Fibroblast of the conjunctiva (primary cell): Measurements from ENCODE around the gene IP6K1.
"Not testable (repeated sequence)": the region's sequence is repeated elsewhere in the genome, so short reads cannot be mapped to it uniquely, and the experiment has no call there.

ENCODE experiments used
- DNase-seq: peaks from one replicate; pipeline ENCODE4 v3.0.0-alpha.2; 2010; ENCODE audit warnings: low read depth

IP6K1 gene

DNA sequence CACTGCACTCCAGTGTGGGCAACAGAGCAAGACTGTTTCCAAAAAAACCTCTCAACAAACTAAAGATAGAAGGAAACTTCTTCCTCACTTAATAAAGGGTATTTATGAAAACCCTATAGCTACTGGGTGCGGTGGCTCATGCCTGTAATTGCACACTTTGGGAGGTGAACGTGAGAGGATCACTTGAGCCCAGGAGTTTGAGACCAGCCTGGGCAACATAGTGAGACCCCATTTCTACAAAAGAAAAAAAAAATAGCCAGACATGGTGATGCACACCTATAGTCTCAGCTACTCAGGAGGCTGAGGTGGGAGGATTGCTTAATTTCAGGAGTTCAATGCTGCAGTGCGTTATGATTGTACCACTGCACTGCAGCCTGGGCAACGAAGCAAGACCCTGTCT is 22.4 kb downstream of the IP6K1 start:
- no peak for DNase-seq

DNA sequence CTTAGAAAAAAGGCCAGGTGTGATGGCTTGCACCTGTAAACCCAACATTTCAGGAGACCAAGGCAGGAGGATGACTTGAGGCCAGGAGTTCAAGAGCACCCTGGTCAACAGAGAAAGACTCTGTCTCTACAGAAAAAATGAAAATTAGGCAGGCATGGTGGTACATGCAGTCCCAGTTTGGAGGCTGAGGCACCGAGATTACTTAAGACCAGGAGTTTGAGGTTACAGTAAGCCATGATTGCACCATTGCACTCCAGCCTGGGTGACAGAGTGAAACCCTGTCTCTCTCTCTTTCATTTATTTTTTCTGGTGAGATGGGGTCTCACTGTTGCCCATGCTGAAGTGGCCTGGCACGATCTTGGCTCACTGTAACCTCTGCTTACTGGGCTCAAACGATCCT is 24.7 kb downstream of the IP6K1 start:
- no peak for DNase-seq

DNA sequence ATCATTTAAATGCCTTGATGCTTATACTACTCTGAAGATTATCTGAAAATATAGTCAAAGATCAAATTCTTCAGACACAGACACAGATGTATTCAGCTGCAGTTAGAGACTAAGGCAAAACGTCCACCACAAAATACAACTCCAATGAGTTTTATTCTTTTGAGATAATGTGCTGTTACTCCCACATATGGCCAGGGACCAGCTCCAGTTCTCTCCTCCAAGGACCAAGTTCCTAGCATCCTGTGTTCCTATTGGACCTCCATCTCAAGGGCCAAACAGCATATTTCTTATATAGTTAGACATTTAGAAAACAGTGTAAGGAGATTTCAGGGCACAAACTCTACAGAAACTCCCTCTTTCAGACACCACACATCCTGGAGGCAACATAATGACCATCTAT is 27.1 kb downstream of the IP6K1 start:
- no peak for DNase-seq

DNA sequence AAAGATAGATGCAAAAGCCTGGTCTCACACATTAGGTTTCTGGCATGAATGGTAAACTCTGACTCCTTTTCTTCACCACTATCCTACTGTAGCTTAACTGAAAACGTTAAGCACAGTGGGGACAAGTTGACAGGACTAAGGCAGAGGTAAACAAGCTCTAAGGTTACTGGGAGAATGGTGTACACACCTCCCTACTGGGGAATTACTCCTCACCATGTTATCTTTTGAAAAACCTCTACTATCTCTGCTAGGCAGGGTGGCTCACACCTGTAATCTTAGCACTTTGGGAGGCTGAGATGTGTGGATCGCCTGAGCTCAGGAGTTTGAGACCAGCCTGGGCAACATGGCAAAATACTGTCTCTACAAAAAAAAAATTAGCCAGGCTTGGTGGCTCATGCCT is 29.1 kb downstream of the IP6K1 start:
- no peak for DNase-seq

DNA sequence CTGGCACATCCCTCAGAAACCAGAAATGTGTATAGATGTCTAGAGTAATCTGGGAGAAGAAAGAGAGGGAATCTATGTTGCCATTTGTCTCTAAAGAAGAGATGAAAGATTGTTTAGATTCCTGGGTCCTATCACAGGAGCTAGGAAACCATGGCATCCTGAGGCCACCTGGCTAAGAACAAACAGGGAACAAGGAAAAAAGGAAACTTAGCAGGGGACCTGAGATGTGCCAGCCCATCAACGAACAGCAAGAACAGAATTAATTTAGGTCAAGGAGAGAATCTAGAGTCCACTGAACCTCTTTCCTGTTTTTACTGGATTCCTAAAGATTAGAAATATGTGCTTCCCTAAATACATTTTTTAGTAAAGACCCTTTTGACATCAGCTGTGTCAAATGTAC is 30.3 kb downstream of the IP6K1 start:
- no peak for DNase-seq

- no peak for DNase-seq
Observed at GRCh38 chr3:49754536-49754935, 31.8 kb downstream of the IP6K1 start.

GRCh38 chr3:49751501-49751900 is 34.8 kb downstream of the IP6K1 start:
- DNase-seq = no peak

- DNase-seq = no peak
Observed at GRCh38 chr3:49750056-49750455, 36.3 kb downstream of the IP6K1 start.

DNA sequence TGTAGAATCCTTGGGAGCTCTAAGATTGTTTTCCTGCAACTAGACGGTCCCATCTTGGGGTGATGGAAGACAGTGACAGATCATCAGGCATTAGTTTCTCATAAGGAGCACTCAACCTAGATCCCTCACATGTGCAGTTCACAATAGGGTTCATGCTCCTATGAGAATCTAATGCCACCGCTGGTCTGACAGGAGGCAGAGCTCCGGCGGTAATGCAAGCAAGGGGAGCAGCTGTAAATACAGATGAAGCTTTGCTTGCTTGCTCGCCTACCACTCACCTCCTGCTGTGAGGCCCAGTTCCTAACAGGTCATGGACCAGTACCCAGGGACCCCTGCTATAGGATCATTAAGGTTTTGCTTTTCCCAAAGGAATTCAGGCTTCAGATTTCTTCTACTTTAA is 37.5 kb downstream of the IP6K1 start:
- not testable (repeated sequence) for DNase-seq

DNA sequence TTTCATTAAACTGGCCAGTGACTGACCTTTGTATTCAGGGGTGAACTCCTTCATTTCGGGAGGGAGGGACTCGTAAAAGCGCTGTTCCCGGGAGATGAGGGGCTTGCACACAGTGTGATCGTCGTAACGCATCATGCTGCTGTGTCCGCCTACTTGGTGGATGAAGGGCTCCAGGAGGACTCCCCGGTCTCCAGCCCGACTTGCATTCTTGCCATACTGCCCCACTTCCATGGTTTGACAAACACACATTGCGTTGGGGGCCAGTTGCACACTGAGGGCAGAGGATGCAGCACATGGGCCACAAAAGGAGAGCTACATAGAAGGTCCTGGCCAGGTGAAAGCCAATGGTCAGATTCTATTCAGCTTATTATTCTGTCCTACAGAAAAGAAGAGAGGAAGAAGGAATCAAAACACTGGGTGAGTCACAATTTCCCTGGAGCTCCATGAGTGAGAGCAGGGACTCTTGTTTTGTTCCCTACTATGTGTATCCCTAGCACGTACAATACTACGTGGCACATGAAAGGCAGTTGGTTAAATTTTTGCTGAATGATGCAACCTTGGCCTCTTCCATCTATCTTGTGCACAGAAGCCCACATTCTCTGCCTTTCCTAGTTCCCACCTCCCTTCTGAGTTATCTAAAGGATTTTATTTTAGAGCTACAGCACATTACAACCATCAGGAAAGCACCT is 38.4 kb downstream of the IP6K1 start:
- DNase-seq = no peak

- no peak for DNase-seq
Observed at GRCh38 chr3:49745986-49746385, 40.4 kb downstream of the IP6K1 start.

- DNase-seq = no peak
Observed at GRCh38 chr3:49740427-49740826, 45.9 kb downstream of the IP6K1 start.

GRCh38 chr3:49738067-49738713 is 48.2 kb downstream of the IP6K1 start:
- DNase-seq = no peak

DNA sequence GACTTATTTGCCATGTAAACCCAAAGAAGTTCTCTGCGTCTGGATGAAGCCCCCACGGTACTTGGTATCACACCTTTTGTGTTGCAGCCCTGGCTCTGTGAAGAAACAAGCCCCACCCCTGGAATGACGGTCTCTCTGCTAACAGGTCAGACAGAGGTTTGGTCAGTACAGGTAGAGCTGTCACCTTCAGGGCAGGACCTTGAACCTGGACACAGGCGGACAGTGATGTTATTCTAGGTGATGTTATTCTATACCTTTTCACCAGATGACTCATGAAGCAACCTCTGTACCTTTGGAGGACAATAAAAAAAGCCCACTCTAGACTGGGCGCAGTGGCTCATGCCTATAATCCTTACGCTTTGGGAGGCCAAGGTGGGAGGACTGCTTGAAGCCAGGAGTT is 51.6 kb downstream of the IP6K1 start:
- no peak for DNase-seq

- DNase-seq = no peak
Observed at GRCh38 chr3:49733551-49733950, 52.8 kb downstream of the IP6K1 start.

GRCh38 chr3:49732597-49732996 is 53.7 kb downstream of the IP6K1 start:
- DNase-seq = no peak

GRCh38 chr3:49729966-49730609 is 56.3 kb downstream of the IP6K1 start:
- no peak for DNase-seq

DNA sequence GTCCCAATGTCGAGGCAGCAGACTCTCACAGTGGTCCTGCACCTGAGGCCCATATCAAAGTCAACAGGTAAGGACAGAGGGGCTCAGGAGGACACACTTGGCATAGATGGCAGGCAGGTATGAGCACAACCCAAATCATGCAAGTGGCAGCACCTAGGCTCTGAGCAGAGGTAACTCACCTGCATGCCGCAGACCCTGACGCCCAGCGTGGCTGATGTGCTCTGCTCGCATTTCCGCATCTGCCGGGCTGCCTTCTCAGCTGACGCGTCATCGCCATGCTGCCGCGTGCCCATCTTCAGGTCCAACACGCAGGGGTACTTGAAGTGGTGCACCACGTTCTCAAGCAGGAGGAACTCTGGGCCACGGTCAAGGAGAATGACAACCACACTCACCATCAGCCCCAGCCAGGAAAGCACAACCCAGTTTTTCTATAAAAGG is 58.4 kb downstream of the IP6K1 start:
- DNase-seq = no peak

- no peak for DNase-seq
Observed at GRCh38 chr3:49727154-49727923, 59.0 kb downstream of the IP6K1 start.

DNA sequence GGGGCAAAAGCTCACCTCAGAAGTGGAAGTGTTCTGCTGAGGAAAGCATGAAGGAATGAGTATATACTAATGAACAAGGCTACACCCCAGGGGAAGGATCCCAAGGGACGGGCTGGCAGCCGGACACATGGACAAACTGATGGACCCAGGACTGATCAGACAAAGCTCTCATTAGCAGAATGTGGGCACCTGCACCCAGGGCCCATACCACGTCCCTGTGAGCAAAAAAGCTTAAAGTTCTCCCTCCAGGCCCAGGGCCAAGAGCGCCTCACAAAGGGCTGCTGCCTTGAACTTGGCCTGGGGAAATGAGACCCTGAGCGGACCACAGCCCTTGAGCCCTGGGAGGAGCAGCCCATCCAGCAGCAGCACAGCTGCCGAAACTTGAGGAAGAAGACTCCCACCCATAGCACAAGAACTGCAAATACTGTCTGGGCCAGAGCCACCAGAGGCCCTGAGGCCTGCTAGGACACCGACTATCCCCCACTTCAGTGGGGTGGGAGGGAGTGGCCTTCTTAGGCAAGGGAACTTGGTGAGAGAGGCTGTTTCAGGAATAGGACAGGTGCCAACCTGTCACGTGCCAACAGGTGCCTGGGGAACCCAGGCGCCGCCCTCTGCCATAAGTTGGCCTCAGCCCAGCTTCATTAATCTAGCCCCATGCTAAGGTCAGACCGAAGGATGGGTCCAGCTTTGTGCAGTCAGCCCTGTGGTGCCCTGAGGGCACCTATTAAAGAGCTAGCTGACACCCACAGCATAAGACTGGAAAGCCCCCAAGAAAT is 60.2 kb downstream of the IP6K1 start:
- DNase-seq = no peak

DNA sequence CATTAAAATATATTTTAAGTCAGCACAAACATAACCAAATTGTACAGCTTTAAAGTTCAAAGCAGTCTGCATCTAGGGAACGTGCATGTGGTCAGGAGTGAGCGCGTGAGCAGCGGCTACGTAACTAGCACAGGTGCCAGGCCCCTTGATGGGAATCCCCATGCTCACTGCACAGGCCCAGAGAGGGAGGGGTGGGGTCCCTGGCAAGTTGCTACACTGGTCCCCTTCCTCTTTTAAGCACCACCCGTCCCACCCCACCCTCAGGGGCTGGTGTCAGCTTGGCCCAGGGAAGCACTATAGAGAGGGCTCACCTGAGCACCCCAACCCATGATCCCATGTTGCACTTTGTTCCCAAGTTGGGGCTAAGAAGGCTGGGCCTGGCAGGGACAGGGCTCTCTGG is 61.8 kb downstream of the IP6K1 start:
- no peak for DNase-seq
